ENCODE data around the gene IL18RAP.

Gene IL18RAP

GRCh38 chr2:102492006-102492405 is 69.0 kb downstream of the IL18RAP start:
- no peak for ATAC-seq
- TF ChIP-seq, protein P1, sequence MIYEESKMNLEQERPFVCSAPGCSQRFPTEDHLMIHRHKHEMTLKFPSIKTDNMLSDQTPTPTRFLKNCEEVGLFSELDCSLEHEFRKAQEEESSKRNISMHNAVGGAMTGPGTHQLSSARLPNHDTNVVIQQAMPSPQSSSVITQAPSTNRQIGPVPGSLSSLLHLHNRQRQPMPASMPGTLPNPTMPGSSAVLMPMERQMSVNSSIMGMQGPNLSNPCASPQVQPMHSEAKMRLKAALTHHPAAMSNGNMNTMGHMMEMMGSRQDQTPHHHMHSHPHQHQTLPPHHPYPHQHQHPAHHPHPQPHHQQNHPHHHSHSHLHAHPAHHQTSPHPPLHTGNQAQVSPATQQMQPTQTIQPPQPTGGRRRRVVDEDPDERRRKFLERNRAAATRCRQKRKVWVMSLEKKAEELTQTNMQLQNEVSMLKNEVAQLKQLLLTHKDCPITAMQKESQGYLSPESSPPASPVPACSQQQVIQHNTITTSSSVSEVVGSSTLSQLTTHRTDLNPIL (CRISPR knock-in tag; IDR thresholded peaks at IDR 0.05; ENCODE audit: low read depth), result no peak
- TF ChIP-seq ZC3H10 (CRISPR knock-in tag; IDR thresholded peaks at IDR 0.05) (no peak), RARB (CRISPR knock-in tag; IDR thresholded peaks at IDR 0.05) (no peak), SNAI2 (CRISPR knock-in tag; IDR thresholded peaks at IDR 0.05) (no peak), OSR1 (CRISPR knock-in tag; IDR thresholded peaks at IDR 0.05) (no peak), GLIS3 (CRISPR knock-in tag; IDR thresholded peaks at IDR 0.05) (no peak), TOX (CRISPR knock-in tag; IDR thresholded peaks at IDR 0.05; ENCODE audit: borderline replicate concordance) (no peak), ARNTL (CRISPR knock-in tag; IDR thresholded peaks at IDR 0.05; ENCODE audit: borderline replicate concordance, low read depth) (no peak), ESRRG (CRISPR knock-in tag; IDR thresholded peaks at IDR 0.05) (no peak), PPARA (CRISPR knock-in tag; IDR thresholded peaks at IDR 0.05; ENCODE audit: borderline replicate concordance) (no peak), ZFP30 (CRISPR knock-in tag; IDR thresholded peaks at IDR 0.05) (no peak), ISL1 (CRISPR knock-in tag; IDR thresholded peaks at IDR 0.05) (no peak), ZFP3 (CRISPR knock-in tag; IDR thresholded peaks at IDR 0.05) (no peak)
- TF ChIP-seq, protein P2, sequence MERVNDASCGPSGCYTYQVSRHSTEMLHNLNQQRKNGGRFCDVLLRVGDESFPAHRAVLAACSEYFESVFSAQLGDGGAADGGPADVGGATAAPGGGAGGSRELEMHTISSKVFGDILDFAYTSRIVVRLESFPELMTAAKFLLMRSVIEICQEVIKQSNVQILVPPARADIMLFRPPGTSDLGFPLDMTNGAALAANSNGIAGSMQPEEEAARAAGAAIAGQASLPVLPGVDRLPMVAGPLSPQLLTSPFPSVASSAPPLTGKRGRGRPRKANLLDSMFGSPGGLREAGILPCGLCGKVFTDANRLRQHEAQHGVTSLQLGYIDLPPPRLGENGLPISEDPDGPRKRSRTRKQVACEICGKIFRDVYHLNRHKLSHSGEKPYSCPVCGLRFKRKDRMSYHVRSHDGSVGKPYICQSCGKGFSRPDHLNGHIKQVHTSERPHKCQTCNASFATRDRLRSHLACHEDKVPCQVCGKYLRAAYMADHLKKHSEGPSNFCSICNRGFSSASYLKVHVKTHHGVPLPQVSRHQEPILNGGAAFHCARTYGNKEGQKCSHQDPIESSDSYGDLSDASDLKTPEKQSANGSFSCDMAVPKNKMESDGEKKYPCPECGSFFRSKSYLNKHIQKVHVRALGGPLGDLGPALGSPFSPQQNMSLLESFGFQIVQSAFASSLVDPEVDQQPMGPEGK (CRISPR knock-in tag; IDR thresholded peaks at IDR 0.05; ENCODE audit: borderline replicate concordance), result no peak

- no peak for ATAC-seq
Measured at GRCh38 chr2:102494570-102494969, 71.6 kb downstream of the IL18RAP start.

DNA sequence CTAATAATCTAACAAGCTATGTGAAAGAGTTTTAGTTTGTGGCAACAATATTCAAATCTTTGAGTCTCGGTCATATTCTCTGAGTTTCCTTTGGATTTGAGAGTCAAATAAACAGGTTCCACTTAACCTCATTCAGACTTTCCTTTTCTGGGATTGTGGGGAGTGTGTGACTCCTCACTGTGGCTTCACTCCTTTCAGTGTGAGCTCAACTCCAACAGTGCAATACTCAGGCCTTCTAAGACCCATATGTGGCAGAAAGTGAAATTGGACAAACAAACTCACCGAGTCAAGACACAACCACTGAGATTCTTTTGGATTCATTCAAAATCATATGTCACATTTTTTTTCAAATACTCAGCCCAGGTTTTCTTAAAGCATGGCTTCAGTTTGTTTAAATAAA is 75.5 kb downstream of the IL18RAP start:
- ATAC-seq, result no peak
- no peak for TF ChIP-seq ARNTL (CRISPR knock-in tag; IDR thresholded peaks at IDR 0.05; ENCODE audit: borderline replicate concordance, low read depth)
- no peak for TF ChIP-seq BACH2 (CRISPR knock-in tag; IDR thresholded peaks at IDR 0.05; ENCODE audit: borderline replicate concordance)
- no peak for TF ChIP-seq SNAI2 (CRISPR knock-in tag; IDR thresholded peaks at IDR 0.05)
- no peak for TF ChIP-seq ZC3H10 (CRISPR knock-in tag; IDR thresholded peaks at IDR 0.05)
- no peak for TF ChIP-seq ZFP30 (CRISPR knock-in tag; IDR thresholded peaks at IDR 0.05)
- TF ChIP-seq OSR1 (CRISPR knock-in tag; IDR thresholded peaks at IDR 0.05), result no peak
- no peak for TF ChIP-seq ZNF70 (CRISPR knock-in tag; IDR thresholded peaks at IDR 0.05)
- TF ChIP-seq, protein P1 (CRISPR knock-in tag; IDR thresholded peaks at IDR 0.05; ENCODE audit: low read depth), result no peak
- no peak for TF ChIP-seq TOX (CRISPR knock-in tag; IDR thresholded peaks at IDR 0.05; ENCODE audit: borderline replicate concordance)
- TF ChIP-seq, protein P3, sequence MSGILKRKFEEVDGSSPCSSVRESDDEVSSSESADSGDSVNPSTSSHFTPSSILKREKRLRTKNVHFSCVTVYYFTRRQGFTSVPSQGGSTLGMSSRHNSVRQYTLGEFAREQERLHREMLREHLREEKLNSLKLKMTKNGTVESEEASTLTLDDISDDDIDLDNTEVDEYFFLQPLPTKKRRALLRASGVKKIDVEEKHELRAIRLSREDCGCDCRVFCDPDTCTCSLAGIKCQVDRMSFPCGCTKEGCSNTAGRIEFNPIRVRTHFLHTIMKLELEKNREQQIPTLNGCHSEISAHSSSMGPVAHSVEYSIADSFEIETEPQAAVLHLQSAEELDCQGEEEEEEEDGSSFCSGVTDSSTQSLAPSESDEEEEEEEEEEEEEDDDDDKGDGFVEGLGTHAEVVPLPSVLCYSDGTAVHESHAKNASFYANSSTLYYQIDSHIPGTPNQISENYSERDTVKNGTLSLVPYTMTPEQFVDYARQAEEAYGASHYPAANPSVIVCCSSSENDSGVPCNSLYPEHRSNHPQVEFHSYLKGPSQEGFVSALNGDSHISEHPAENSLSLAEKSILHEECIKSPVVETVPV (CRISPR knock-in tag; IDR thresholded peaks at IDR 0.05), result no peak
- no peak for TF ChIP-seq GLIS3 (CRISPR knock-in tag; IDR thresholded peaks at IDR 0.05)
- no peak for TF ChIP-seq ISL1 (CRISPR knock-in tag; IDR thresholded peaks at IDR 0.05)
- no peak for TF ChIP-seq TSHZ2 (CRISPR knock-in tag; IDR thresholded peaks at IDR 0.05)
- TF ChIP-seq ZFP3 (CRISPR knock-in tag; IDR thresholded peaks at IDR 0.05), result no peak
- no peak for TF ChIP-seq PPARA (CRISPR knock-in tag; IDR thresholded peaks at IDR 0.05; ENCODE audit: borderline replicate concordance)

More at GRCh38 chr2:102494570-102494969, 71.6 kb downstream of the IL18RAP start:
- TF ChIP-seq ARNTL (CRISPR knock-in tag; IDR thresholded peaks at IDR 0.05; ENCODE audit: borderline replicate concordance, low read depth) (no peak), OSR1 (CRISPR knock-in tag; IDR thresholded peaks at IDR 0.05) (no peak), TCF4 (CRISPR knock-in tag; IDR thresholded peaks at IDR 0.05; ENCODE audit: borderline replicate concordance) (no peak), GLIS3 (CRISPR knock-in tag; IDR thresholded peaks at IDR 0.05) (no peak), BACH2 (CRISPR knock-in tag; IDR thresholded peaks at IDR 0.05; ENCODE audit: borderline replicate concordance) (no peak), TOX (CRISPR knock-in tag; IDR thresholded peaks at IDR 0.05; ENCODE audit: borderline replicate concordance) (no peak)
- TF ChIP-seq, protein P2 (CRISPR knock-in tag; IDR thresholded peaks at IDR 0.05; ENCODE audit: borderline replicate concordance), result no peak
- TF ChIP-seq, protein P1 (CRISPR knock-in tag; IDR thresholded peaks at IDR 0.05; ENCODE audit: low read depth), result no peak
- TF ChIP-seq, protein P3 (CRISPR knock-in tag; IDR thresholded peaks at IDR 0.05), result no peak

Measured in SK-N-SH treated with all-trans-retinoic acid at 6 μM for 48 hours (cell line).